T47D (cell line): ENCODE measurements around the gene TMC8.

Source experiments
- DNase-seq, 2 experiments: peaks; one replicate each; pipeline versions ENCODE4 v3.0.0 to v3.0.0-alpha.2; 2011 to 2012; ENCODE audit warnings: low read depth in 1 of 2, low spot score in 1 of 2
- JUND ChIP-seq: IDR thresholded peaks from 2 replicates; pipeline ENCODE4 v1.6.1; 2012; ENCODE audit warnings: low read depth
- in situ Hi-C: cut with HindIII; loops from 2 replicates; pipeline ENCODE4 v1.10.0; 2016; ENCODE audit warnings: low sequenced_read_pairs, low pct_unique_long_range_greater_than_20kb

Gene TMC8

GRCh38 chr17:78140169-78141051, 9.8 kb downstream of the TMC8 start:
- no peak for TF ChIP-seq JUND
- in situ Hi-C loops = no loop called here
- peak; percentile 81 to 100 for DNase-seq

GRCh38 chr17:78141437-78142118, 11.0 kb downstream of the TMC8 start:
- TF ChIP-seq JUND = no peak
- no peak for DNase-seq
- in situ Hi-C loops = no loop called here

- in situ Hi-C loops = no loop called here
- peak in 1 of 2 experiments; percentile 74 for DNase-seq
- TF ChIP-seq JUND = no peak
Measured at GRCh38 chr17:78142119-78142861, 11.7 kb downstream of the TMC8 start.

GRCh38 chr17:78143214-78144146, 12.9 kb downstream of the TMC8 start:
- in situ Hi-C loops = no loop called here
- DNase-seq = no peak
- no peak for TF ChIP-seq JUND

- DNase-seq = peak in 1 of 2 experiments; percentile 77
- in situ Hi-C loops = no loop called here
- no peak for TF ChIP-seq JUND
Measured at GRCh38 chr17:78144147-78144719, 13.7 kb downstream of the TMC8 start.

- no peak for TF ChIP-seq JUND
- DNase-seq = peak in 1 of 2 experiments; percentile 97
- in situ Hi-C loops = no loop called here
Measured at GRCh38 chr17:78144736-78145641, 14.4 kb downstream of the TMC8 start.

- TF ChIP-seq JUND = no peak
- no peak for DNase-seq
- in situ Hi-C loops = no loop called here
Measured at GRCh38 chr17:78146471-78146869, 15.9 kb downstream of the TMC8 start.

GRCh38 chr17:78146881-78147280, 16.3 kb downstream of the TMC8 start:
- no peak for DNase-seq
- in situ Hi-C loops = no loop called here
- TF ChIP-seq JUND = no peak

- no peak for DNase-seq
- no peak for TF ChIP-seq JUND
- in situ Hi-C loops = no loop called here
Measured at GRCh38 chr17:78147315-78147998, 16.9 kb downstream of the TMC8 start.
